ENCODE results near the gene SYT11. TPM values are rescaled to one million over a fixed set of nuclear protein-coding genes. Genes with fewer than 3 reads are reported as not detected.

SYT11 gene
- polyA plus RNA-seq, 2 of the 4 experiments (the other 2 are of a cell fraction), result 2.5 to 2.8 TPM

Small RNAs within 50 kb of the gene (small RNA-seq; reads per million reads assigned to genes)
- 0 reads per million in 6 experiments for gene RF00015
- 0 reads per million in 6 experiments for gene SCARNA4
- 9.5 to 232 (median 16.1) reads per million in 6 experiments for gene SNORA80E

Other genes with a start within 250 kb of the SYT11 start
- gene MSTO1, start 249.3 kb upstream of the SYT11 start, polyA plus RNA-seq (2011; rRNA removed), result 28.3 and 35.5 TPM in 2 replicates
- 37.5 to 43.5 TPM (median 43.5 TPM) in 3 replicates for gene MSTO1, start 249.3 kb upstream of the SYT11 start, polyA plus RNA-seq (2017; fragmentation: RNase III; extraction: RNeasy Plus Mini Kit Qiagen cat#74134 plus additional on column Dnase treatment)
- gene YY1AP1, start 170.8 kb upstream of the SYT11 start, polyA plus RNA-seq (2011; rRNA removed), result 83.5 and 91.5 TPM in 2 replicates
- gene YY1AP1, start 170.8 kb upstream of the SYT11 start, polyA plus RNA-seq (2017; fragmentation: RNase III; extraction: RNeasy Plus Mini Kit Qiagen cat#74134 plus additional on column Dnase treatment), result 33.5 to 34.2 TPM (median 33.8 TPM) in 3 replicates
- gene DAP3, start 170.5 kb upstream of the SYT11 start, polyA plus RNA-seq (2011; rRNA removed), result 171 and 182 TPM in 2 replicates
- 94.8 to 102 TPM (median 96.3 TPM) in 3 replicates for gene DAP3, start 170.5 kb upstream of the SYT11 start, polyA plus RNA-seq (2017; fragmentation: RNase III; extraction: RNeasy Plus Mini Kit Qiagen cat#74134 plus additional on column Dnase treatment)
- 23.1 and 28.1 TPM in 2 replicates for gene GON4L, start 2.4 kb upstream of the SYT11 start, polyA plus RNA-seq (2011; rRNA removed)
- 15.1 to 15.7 TPM (median 15.3 TPM) in 3 replicates for gene GON4L, start 2.4 kb upstream of the SYT11 start, polyA plus RNA-seq (2017; fragmentation: RNase III; extraction: RNeasy Plus Mini Kit Qiagen cat#74134 plus additional on column Dnase treatment)
- gene RIT1, start 51.8 kb downstream of the SYT11 start, polyA plus RNA-seq (2011; rRNA removed), result 48.1 and 51.9 TPM in 2 replicates
- gene RIT1, start 51.8 kb downstream of the SYT11 start, polyA plus RNA-seq (2017; fragmentation: RNase III; extraction: RNeasy Plus Mini Kit Qiagen cat#74134 plus additional on column Dnase treatment), result 19.2 to 23.6 TPM (median 20.4 TPM) in 3 replicates
- gene KHDC4, start 74.8 kb downstream of the SYT11 start, polyA plus RNA-seq (2011; rRNA removed), result 69.9 and 72.3 TPM in 2 replicates
- 35.7 to 37.9 TPM (median 37.7 TPM) in 3 replicates for gene KHDC4, start 74.8 kb downstream of the SYT11 start, polyA plus RNA-seq (2017; fragmentation: RNase III; extraction: RNeasy Plus Mini Kit Qiagen cat#74134 plus additional on column Dnase treatment)
- 0.12 TPM in 1 of 2 replicates, not detected in the other for gene RXFP4, start 82.1 kb downstream of the SYT11 start, polyA plus RNA-seq (2011; rRNA removed)
- 0.06 TPM in 1 of 3 replicates, not detected in the others for gene RXFP4, start 82.1 kb downstream of the SYT11 start, polyA plus RNA-seq (2017; fragmentation: RNase III; extraction: RNeasy Plus Mini Kit Qiagen cat#74134 plus additional on column Dnase treatment)
- gene ARHGEF2, start 119.0 kb downstream of the SYT11 start, polyA plus RNA-seq (2011; rRNA removed), result 67.4 and 69.1 TPM in 2 replicates
- gene ARHGEF2, start 119.0 kb downstream of the SYT11 start, polyA plus RNA-seq (2017; fragmentation: RNase III; extraction: RNeasy Plus Mini Kit Qiagen cat#74134 plus additional on column Dnase treatment), result 21.3 to 21.5 TPM (median 21.5 TPM) in 3 replicates
- 382 and 581 TPM in 2 replicates for gene SSR2, start 161.4 kb downstream of the SYT11 start, polyA plus RNA-seq (2011; rRNA removed)
- 255 to 266 TPM (median 261 TPM) in 3 replicates for gene SSR2, start 161.4 kb downstream of the SYT11 start, polyA plus RNA-seq (2017; fragmentation: RNase III; extraction: RNeasy Plus Mini Kit Qiagen cat#74134 plus additional on column Dnase treatment)
- gene UBQLN4, start 194.2 kb downstream of the SYT11 start, polyA plus RNA-seq (2011; rRNA removed), result 42.0 and 47.6 TPM in 2 replicates
- 36.5 to 39.1 TPM (median 38.2 TPM) in 3 replicates for gene UBQLN4, start 194.2 kb downstream of the SYT11 start, polyA plus RNA-seq (2017; fragmentation: RNase III; extraction: RNeasy Plus Mini Kit Qiagen cat#74134 plus additional on column Dnase treatment)
- gene LAMTOR2, start 195.2 kb downstream of the SYT11 start, polyA plus RNA-seq (2011; rRNA removed), result 63.0 and 71.4 TPM in 2 replicates
- 151 to 171 TPM (median 166 TPM) in 3 replicates for gene LAMTOR2, start 195.2 kb downstream of the SYT11 start, polyA plus RNA-seq (2017; fragmentation: RNase III; extraction: RNeasy Plus Mini Kit Qiagen cat#74134 plus additional on column Dnase treatment)
- gene RAB25, start 201.6 kb downstream of the SYT11 start, polyA plus RNA-seq (2011; rRNA removed), result 0.11 TPM in 1 of 2 replicates, not detected in the other
- not detected in 3 replicates for gene RAB25, start 201.6 kb downstream of the SYT11 start, polyA plus RNA-seq (2017; fragmentation: RNase III; extraction: RNeasy Plus Mini Kit Qiagen cat#74134 plus additional on column Dnase treatment)
- gene MEX3A, start 222.9 kb downstream of the SYT11 start, polyA plus RNA-seq (2011; rRNA removed), result 1.8 and 2.4 TPM in 2 replicates
- gene MEX3A, start 222.9 kb downstream of the SYT11 start, polyA plus RNA-seq (2017; fragmentation: RNase III; extraction: RNeasy Plus Mini Kit Qiagen cat#74134 plus additional on column Dnase treatment), result 3.3 to 4.9 TPM (median 4.4 TPM) in 3 replicates

Measured in A549 (cell line).